Measurements from ENCODE around the gene NEK1. TPM values are rescaled to one million over a fixed set of nuclear protein-coding genes. Genes with fewer than 3 reads are reported as not detected.
A peak's percentile ranks its signal among the peaks of the same experiment; 100 is the strongest.
"Not testable (repeated sequence)": the region's sequence is repeated elsewhere in the genome, so short reads cannot be mapped to it uniquely, and the experiment has no call there.

NEK1 gene
- total RNA-seq, 4 donors from 2014 or later, result 6.0 to 11.1 (median 6.7) TPM

DNA sequence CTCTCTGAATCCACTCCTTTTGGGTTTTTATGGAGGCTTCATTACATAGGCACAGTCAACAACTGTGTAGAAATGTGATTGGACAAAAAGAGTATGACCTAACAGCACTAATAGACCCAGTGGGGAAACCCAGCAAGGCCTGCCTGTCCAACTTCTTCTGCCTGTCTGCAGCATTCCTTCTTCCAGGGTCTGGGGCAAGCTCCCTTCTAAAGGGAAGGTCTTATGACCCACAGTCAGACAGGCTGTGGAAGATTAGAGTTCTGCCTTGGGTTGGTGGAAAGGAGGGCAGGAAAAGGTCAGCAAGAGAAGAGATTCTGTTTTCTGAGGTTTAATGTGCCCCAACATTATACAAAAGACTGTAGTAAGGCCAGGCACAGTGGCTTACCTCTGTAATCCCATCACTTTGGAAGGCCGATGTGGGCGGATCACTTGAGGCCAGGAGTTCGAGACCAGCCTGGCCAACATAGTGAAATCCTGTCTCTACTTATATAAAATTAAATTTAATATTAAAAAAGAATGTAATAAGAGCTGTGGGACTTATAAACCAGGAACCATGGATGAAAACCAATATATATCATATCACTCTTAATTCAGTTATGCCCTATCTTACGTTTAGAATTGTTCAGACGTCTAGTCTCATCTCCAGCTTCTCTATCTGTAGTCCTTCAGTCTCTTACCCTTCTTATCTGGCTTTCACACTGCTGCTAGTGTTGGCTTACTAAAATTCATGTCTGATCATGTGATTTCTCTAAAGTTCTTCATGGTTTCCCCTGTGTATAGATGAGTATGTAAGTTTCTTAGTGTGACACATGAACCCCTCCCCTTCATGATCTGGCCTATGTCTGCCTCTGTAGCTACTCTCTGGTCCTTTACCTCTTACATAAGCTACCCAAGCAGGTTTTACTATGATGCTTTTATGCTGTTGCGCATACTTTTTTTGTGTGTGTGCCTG is 14.2 kb upstream of the NEK1 start:
- H3K9me3 ChIP-seq, result no peaks in the 10 kb centered on the region
- DNase-seq (ENCODE audit: low spot score in 2 of 2), result no peak
- TF ChIP-seq POLR2AphosphoS5 (IDR thresholded peaks at IDR 0.05), result no peak
- TF ChIP-seq, protein P1, sequence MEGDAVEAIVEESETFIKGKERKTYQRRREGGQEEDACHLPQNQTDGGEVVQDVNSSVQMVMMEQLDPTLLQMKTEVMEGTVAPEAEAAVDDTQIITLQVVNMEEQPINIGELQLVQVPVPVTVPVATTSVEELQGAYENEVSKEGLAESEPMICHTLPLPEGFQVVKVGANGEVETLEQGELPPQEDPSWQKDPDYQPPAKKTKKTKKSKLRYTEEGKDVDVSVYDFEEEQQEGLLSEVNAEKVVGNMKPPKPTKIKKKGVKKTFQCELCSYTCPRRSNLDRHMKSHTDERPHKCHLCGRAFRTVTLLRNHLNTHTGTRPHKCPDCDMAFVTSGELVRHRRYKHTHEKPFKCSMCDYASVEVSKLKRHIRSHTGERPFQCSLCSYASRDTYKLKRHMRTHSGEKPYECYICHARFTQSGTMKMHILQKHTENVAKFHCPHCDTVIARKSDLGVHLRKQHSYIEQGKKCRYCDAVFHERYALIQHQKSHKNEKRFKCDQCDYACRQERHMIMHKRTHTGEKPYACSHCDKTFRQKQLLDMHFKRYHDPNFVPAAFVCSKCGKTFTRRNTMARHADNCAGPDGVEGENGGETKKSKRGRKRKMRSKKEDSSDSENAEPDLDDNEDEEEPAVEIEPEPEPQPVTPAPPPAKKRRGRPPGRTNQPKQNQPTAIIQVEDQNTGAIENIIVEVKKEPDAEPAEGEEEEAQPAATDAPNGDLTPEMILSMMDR (IDR thresholded peaks at IDR 0.05), result no peak
- TF ChIP-seq POLR2A (IDR thresholded peaks at IDR 0.05), result no peak
- no peak for TF ChIP-seq EP300 (IDR thresholded peaks at IDR 0.05)
- no peaks in the 10 kb centered on the region for H3K27me3 ChIP-seq
- no peak overlapping the region for H3K4me3 ChIP-seq
- H3K36me3 ChIP-seq, result no peaks in the 10 kb centered on the region
- peaks cover 32% of the 10 kb centered on the region for H3K4me1 ChIP-seq
- WGBS, result 95% methylated on average over 6 of the region's 6 CpGs
- H3K27ac ChIP-seq, result peak overlapping the region; percentile 40

DNA sequence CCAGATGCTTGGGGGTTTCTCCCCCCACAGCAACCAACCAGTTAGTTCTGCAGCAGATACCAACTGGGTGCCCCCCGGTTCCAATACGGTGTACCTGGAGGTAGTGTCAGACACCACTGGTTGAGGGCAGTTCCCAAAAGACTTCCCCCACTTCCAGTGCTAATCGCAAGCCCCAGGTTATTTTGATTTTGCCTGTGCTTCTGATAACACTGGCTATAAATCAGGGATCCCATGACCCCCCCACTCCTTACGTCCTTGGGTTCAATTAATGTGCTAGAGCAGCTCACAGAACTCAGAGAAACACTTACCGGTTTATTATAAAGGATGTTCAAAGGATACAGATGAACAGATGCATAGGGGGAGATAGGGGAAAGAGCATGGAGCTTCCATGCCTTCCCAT is 13.5 kb upstream of the NEK1 start:
- TF ChIP-seq POLR2AphosphoS5 (IDR thresholded peaks at IDR 0.05), result no peak
- TF ChIP-seq POLR2A (IDR thresholded peaks at IDR 0.05), result no peak
- WGBS, result 89% methylated on average over 5 of the region's 5 CpGs
- DNase-seq (ENCODE audit: low spot score in 2 of 2), result no peak
- Histone ChIP-seq H3K9me3 (no peaks in the 10 kb centered on the region), H3K4me3 (no peak overlapping the region), H3K27me3 (no peaks in the 10 kb centered on the region), H3K27ac (no peak overlapping the region), H3K36me3 (no peaks in the 10 kb centered on the region), H3K4me1 (peaks cover 39% of the 10 kb centered on the region)

DNA sequence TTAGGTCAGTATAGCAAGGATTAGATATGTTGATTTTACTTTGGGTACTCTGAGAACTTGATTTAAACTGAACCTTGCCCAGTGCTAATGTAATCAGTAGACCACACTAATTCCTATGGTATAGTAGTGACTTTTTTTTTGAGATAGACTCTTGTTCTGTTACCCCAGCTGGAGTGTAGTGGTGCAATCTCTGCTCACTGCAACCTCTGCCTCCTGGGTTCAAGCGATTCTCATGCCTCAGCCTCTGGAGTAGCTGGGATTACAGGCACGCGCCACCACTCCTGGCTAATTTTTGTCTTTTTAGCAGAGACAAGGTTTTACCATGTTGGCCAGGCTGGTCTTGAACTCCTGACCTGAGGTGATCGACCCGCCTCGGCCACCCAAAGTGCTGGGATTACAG is 11.6 kb upstream of the NEK1 start:
- not testable (repeated sequence) for H3K27me3 ChIP-seq, H3K27ac ChIP-seq
- 96% methylated on average over 6 of the region's 6 CpGs for WGBS

DNA sequence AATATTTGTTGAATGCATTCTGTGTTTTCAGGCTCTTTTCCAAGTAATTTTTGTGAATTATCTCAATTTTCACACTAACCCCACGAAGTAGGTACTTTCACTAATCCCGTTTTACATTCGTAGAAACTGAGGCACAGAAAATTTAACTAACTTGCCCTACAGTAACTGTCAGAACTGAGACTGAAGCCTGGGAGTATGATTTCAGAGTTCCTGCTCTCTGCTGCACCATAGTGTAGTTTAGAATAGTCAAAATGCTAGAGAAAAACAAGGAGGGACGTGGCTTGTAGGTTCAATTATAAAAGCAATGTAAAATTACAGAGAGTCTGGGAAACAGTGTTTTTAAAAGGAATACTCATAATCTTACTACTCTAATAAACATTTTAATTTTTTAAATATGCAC is 10.2 kb upstream of the NEK1 start:
- Histone ChIP-seq H3K36me3 (no peaks in the 10 kb centered on the region), H3K9me3 (no peaks in the 10 kb centered on the region), H3K4me3 (peak overlapping the region; percentile 62), H3K27me3 (no peaks in the 10 kb centered on the region), H3K4me1 (peaks cover 50% of the 10 kb centered on the region), H3K27ac (peak overlapping the region; percentile 97)
- WGBS, result 23% methylated on average over 4 of the region's 4 CpGs
- no peak for DNase-seq (ENCODE audit: low spot score in 2 of 2)
- TF ChIP-seq POLR2AphosphoS5 (IDR thresholded peaks at IDR 0.05) (no peak), EP300 (IDR thresholded peaks at IDR 0.05) (no peak), POLR2A (IDR thresholded peaks at IDR 0.05) (no peak)
- TF ChIP-seq, protein P1 (IDR thresholded peaks at IDR 0.05), result no peak

More for the DNA sequence above, 11.6 kb upstream of the NEK1 start:
- not testable (repeated sequence) for H3K36me3 ChIP-seq; H3K4me3 ChIP-seq; DNase-seq (ENCODE audit: low spot score in 2 of 2); H3K9me3 ChIP-seq
- peaks cover 45% of the 10 kb centered on the region for H3K4me1 ChIP-seq

- 4% methylated on average over 6 of the region's 6 CpGs for WGBS
- Histone ChIP-seq H3K4me3 (peak overlapping the region; percentile 62), H3K27ac (peak overlapping the region; percentile 97), H3K36me3 (no peaks in the 10 kb centered on the region), H3K4me1 (peaks cover 44% of the 10 kb centered on the region), H3K27me3 (no peaks in the 10 kb centered on the region), H3K9me3 (no peaks in the 10 kb centered on the region)
- DNase-seq (ENCODE audit: low spot score in 2 of 2), result no peak
- TF ChIP-seq POLR2AphosphoS5 (IDR thresholded peaks at IDR 0.05), result no peak
- TF ChIP-seq EP300 (IDR thresholded peaks at IDR 0.05), result no peak
- TF ChIP-seq, protein P1 (IDR thresholded peaks at IDR 0.05), result no peak
- no peak for TF ChIP-seq POLR2A (IDR thresholded peaks at IDR 0.05)
Measured at GRCh38 chr4:169621731-169622492, 9.5 kb upstream of the NEK1 start.

- H3K9me3 ChIP-seq, result no peaks in the 10 kb centered on the region
- H3K27ac ChIP-seq, result peak overlapping the region; percentile 97
- WGBS, result under 1% methylated on average over 14 of the region's 14 CpGs
- peaks cover 40% of the 10 kb centered on the region for H3K4me1 ChIP-seq
- TF ChIP-seq, protein P1 (IDR thresholded peaks at IDR 0.05), result no peak
- TF ChIP-seq EP300 (IDR thresholded peaks at IDR 0.05) (no peak), POLR2AphosphoS5 (IDR thresholded peaks at IDR 0.05) (no peak), POLR2A (IDR thresholded peaks at IDR 0.05) (no peak)
- H3K36me3 ChIP-seq, result no peaks in the 10 kb centered on the region
- peak overlapping the region; percentile 62 for H3K4me3 ChIP-seq
- no peak for DNase-seq (ENCODE audit: low spot score in 2 of 2)
- H3K27me3 ChIP-seq, result no peaks in the 10 kb centered on the region
Measured at GRCh38 chr4:169620880-169621248, 8.5 kb upstream of the NEK1 start.

Data from suprapubic skin (tissue), 4 donors.